Right lobe of liver (tissue), 6 donors: ENCODE data around the gene FAM90A1. TPM values are rescaled to one million over a fixed set of nuclear protein-coding genes. Genes with fewer than 3 reads are reported as not detected.
"Not testable (repeated sequence)": the region's sequence is repeated elsewhere in the genome, so short reads cannot be mapped to it uniquely, and the experiment has no call there.

ENCODE experiments used
- ATAC-seq, 4 donors: fragments of 200-7000 bp; cut with Tn5 transposase; one replicate each; pipeline ENCODE4 v1.9.1; 2020; ENCODE audit warnings: mild to moderate bottlenecking in 4 of 4, moderate library complexity in 4 of 4
- DNase-seq, 3 donors: peaks; one replicate each; pipeline ENCODE4 v3.0.0-alpha.2; 2020
- H3K27ac ChIP-seq, 3 donors: fragments of 200-600 bp; one replicate each; pipeline ENCODE4 v1.8.0; 2022
- H3K27me3 ChIP-seq, 2 donors: fragments of 200-600 bp; one replicate each; pipeline ENCODE4 v1.8.0; 2022
- H3K36me3 ChIP-seq, 4 donors: fragments of 200-600 bp; sonication (generic) in 1 of 4; one replicate each; pipeline versions ENCODE4 v1.5.1 to v1.8.0; 2017 to 2022; ENCODE audit warnings: control low read depth in 1 of 4
- H3K4me1 ChIP-seq, 4 donors: fragments of 200-600 bp; sonication (generic) in 1 of 4; one replicate each; pipeline versions ENCODE4 v1.5.1 to v1.8.0; 2017 to 2022; ENCODE audit warnings: control low read depth in 1 of 4
- H3K4me3 ChIP-seq, 3 donors: fragments of 200-600 bp; one replicate each; pipeline ENCODE4 v1.8.0; 2022
- H3K9me3 ChIP-seq, 4 donors: fragments of 200-600 bp; sonication (generic) in 1 of 4; one replicate each; pipeline versions ENCODE4 v1.5.1 to v1.8.0; 2017 to 2022; ENCODE audit warnings: control low read depth in 1 of 4
- WGBS: methylation state at CpG from one replicate; pipeline ENCODE4 v1.1.6; 2018; ENCODE audit warnings: low coverage, low lambda C conversion rate; ENCODE audit not compliant: insufficient coverage; ENCODE audit errors: missing lambda C conversion rate; 5-methylcytosine and 5-hydroxymethylcytosine counted together
- intact Hi-C, 2 donors: fragments of 100-400 bp; cut with DNase I; formaldehyde crosslinking; loops; one replicate each; pipeline versions ENCODE4 v1.11.2 to v1.14.1; 2022
- total RNA-seq, 6 experiments: library from RNA; depleted of rRNA in 2 of 6; stranded (reverse); fragments of >200 nt in 2 of 6; fragmentation: NEBNext Ultra II Directional in 3 of 6; extraction: Animal tissue kit (Norgen Biotek cat#: 25700) in 3 of 6; gene quantifications; one replicate each; pipeline versions ENCODE4 v1.1.0 to v1.2.4, GENCODE V29; 2016 to 2023
- donor health status: DM: no; HTN: yes; CAD: no.
- donor health status: DM: no; HTN: no; CAD: no.
- donor health status: DM: no; HTN: no; CAD: no.
- donor health status: DM: no; HTN: yes; CAD: no.
- donor health status: DM: no; HTN: yes; CAD: no.

FAM90A1 gene
- total RNA-seq, 6 experiments from 2014 or later, result 0.07 TPM; not detected in 5

DNA sequence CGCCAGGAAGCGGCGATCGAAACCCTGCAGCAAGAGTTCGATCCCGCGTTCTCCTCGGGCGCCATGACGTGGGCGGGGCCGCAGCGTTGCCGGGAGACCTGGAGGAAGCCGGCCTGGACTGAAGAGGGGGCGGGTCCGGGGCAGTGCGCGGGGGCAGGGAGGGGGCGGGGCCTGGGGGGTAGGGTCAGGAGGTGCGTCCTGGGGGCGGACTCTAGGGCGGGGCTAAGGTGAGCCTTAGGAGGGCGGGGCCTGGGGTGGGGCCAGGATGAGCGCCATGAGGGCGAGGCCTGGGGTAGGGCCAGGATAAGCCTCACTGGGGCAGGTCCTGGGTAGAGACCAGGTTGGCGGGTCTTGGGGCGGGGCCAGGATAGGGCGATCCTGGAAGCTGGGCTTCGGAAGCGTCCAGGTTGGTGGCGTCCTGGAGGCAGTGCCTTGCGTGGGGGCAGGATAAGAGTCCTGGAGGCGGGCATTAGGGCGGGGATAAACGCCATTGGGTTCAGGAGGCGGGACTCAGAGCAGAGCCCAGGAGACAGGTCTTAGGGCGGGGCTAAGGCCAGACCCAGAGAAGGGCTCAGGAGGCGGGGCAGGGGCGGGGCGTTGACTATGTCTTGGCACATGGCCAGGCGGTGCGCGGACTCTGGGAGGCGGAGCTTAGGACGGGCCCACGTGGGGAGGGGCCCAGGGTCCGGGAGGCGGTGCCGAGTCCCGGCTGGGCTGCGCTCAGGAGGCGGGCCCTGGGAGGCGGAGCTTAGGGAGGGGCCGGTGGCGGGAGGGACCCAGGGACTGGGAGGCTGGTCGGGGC is 15.7 kb upstream of the FAM90A1 start:
- H3K36me3 ChIP-seq, intact Hi-C loops: not testable (repeated sequence)
- under 1% methylated on average over 23 of the region's 57 CpGs for WGBS

DNA sequence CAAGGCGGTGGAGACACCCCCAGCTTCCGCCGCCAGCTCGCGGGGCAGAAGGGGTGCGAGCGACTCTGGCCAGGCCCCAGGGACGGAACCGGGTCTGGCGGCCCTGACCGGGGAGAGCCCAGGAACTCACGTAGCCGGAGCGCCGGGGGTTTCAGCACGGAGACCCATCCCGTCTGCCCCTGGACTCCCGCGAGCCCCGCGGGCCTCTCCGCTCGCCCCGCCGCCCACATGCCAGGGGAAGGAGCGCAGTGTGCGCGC is 15.1 kb upstream of the FAM90A1 start:
- 3% methylated on average over 5 of the region's 28 CpGs for WGBS
- DNase-seq, result not testable (repeated sequence)
- peak overlapping the region in 1 of 3 donors; percentile 4 for H3K27ac ChIP-seq

More for the DNA sequence above, 15.7 kb upstream of the FAM90A1 start:
- ATAC-seq, result peak; percentile 100
- H3K27me3 ChIP-seq, H3K9me3 ChIP-seq, H3K4me1 ChIP-seq: not testable (repeated sequence)
- Histone ChIP-seq H3K27ac (peak overlapping the region in 2 of 3 donors; percentile 57 to 67), H3K4me3 (peak overlapping the region; percentile 59 to 87 (median 67))
- peak; percentile 98 to 100 (median 99) for DNase-seq

DNA sequence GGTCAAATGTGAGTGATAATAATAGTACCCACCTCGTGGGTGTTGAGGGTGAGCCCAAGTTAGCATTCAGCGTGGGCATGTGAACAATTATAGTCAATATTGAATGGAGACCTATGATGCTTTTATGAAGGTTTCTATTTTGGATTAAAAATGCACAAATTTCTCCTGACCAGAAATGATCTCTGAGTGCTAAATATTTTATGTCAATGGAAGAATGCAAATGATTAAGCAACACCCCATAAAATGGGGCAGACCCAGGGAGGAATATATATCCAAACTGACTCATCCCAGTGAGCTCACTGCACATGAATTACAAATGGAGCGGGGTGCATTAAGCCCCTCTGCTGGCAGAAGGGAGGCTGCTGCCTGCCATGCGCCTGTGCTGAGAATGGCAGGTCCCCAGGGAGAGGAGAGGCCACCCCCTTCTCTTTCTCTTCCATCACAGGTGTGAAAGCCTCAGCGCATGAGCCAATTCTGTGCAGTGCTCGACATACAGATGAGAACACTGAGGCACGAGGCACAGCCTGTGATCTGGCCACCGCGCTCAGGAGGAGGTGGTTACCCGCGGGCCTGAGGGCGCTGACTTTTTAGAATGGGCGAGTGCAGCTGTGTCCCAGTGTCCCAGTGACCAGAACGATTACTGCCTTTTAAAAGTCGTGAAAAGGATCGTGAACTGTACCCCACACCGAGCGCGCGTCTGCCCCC is 14.7 kb upstream of the FAM90A1 start:
- 11% methylated on average over 5 of the region's 20 CpGs for whole genome bisulfite sequencing
- H3K4me1 ChIP-seq, intact Hi-C loops, H3K27me3 ChIP-seq, ATAC-seq, H3K36me3 ChIP-seq, H3K9me3 ChIP-seq: not testable (repeated sequence)
- DNase-seq, result peak in 1 of 3 donors; percentile 39
- peak overlapping the region; percentile 59 to 87 (median 67) for H3K4me3 ChIP-seq
- H3K27ac ChIP-seq, result peak overlapping the region in 1 of 3 donors; percentile 4

More for the DNA sequence above, 15.1 kb upstream of the FAM90A1 start:
- H3K36me3 ChIP-seq, H3K4me1 ChIP-seq, H3K9me3 ChIP-seq, ATAC-seq, intact Hi-C loops, H3K27me3 ChIP-seq: not testable (repeated sequence)
- H3K4me3 ChIP-seq, result peak overlapping the region; percentile 59 to 87 (median 67)

DNA sequence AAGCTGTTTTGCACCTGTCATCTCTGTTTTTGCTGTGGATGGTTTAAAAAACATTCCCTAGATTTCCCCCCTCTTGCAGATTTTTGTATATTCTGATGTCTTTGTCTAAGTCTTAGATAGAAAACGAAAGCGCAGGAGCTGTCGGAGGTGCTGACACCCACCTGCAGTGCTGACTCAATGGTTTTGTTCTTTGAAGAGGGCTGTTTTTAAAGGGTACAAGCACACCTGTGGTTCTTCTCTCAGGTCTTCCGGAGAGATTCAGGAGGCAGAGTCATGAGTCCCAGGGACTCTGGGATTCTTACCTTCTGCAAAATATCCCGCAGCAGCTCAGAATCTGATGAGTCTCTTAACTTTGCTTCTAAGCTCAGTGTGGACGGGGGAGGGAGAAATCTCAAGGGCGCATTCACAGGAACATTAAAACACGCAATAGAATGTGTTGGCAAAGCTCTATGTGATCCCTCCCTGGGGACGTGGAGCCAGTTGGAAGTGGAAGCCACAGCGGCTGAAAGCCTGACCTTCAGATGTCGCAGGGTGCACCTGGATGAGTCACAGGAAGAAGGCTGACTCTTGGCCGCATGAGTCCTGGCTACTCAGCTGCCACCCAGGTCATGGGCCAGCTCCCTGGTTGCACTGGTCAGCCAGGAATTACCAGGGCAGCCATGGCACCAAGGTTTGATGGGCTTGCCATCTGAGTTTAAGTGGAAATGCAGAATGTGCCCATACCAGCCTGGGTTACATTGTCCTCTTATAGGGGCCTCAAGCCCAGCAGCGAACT is 13.1 kb upstream of the FAM90A1 start:
- peak in 1 of 3 donors; percentile 7 for DNase-seq
- H3K9me3 ChIP-seq, H3K4me1 ChIP-seq, H3K27ac ChIP-seq, H3K4me3 ChIP-seq, H3K27me3 ChIP-seq, ATAC-seq, intact Hi-C loops, H3K36me3 ChIP-seq: not testable (repeated sequence)
- 95% methylated on average over 7 of the region's 13 CpGs for WGBS

DNA sequence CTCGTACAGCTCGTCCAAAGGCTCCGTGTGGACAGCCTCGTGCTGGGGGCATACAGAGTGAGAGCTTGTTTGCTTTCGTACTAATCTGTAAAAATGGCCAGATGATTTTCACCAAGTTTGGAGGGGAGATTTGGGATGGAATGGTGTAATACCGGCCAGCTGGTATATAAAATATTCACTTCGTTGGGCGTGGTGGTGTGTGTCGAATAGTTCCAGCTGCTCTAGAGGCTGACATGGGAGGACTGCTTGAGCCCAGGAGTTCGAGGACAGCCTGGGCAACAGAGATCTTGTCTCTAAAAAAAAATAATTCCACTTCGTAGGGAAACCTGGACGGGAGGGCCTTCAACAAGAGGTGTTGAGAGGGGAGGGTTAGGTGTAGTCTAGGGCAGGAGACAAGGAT is 9.6 kb upstream of the FAM90A1 start:
- H3K36me3 ChIP-seq, DNase-seq, H3K9me3 ChIP-seq, intact Hi-C loops, H3K4me3 ChIP-seq, ATAC-seq, H3K4me1 ChIP-seq, H3K27ac ChIP-seq, H3K27me3 ChIP-seq: not testable (repeated sequence)
- WGBS, result 78% methylated on average over 9 of the region's 12 CpGs

DNA sequence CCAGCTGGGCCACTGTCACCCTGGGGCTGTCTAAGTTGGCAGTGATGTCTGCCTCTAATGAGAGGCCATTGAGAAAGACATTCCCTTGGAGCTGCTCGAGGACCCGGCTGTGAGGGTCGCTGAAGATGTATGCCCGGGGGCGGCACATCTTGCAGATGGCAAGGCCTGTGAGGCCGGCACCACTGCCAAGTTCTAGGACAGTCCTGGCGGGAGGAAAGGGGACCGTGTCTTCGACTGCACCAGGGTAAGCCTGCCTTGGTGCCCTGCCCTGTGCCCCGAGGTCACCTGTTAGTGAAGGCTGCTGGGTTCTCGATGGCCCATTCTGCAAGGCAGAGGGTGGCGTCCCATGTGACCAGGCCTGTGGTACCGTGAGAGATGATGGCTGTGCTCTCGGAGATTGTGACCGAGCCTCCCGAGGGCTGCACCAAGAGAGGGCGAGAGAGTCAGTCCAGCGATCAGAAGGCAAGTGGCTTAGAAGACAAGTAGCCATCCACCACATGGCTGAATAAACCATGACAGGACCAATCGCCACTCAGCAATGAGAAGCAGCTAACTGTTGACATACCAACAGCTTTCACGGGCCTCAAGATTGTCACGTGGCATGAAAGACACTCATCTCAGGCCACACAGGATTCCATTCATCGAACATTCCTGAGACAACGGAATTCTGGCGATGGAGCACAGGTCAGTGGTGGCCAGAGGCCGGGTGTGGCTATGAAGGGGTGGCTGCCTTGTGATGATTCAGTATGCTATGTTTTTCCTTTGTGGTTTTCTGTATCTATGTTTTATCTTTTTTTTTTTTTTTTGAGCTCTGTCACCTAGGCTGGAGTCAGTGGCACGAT is 8.1 kb upstream of the FAM90A1 start:
- intact Hi-C loops, ATAC-seq, H3K27ac ChIP-seq, H3K4me3 ChIP-seq, H3K27me3 ChIP-seq, H3K4me1 ChIP-seq, H3K9me3 ChIP-seq, H3K36me3 ChIP-seq, DNase-seq: not testable (repeated sequence)
- 86% methylated on average over 17 of the region's 26 CpGs for WGBS

DNA sequence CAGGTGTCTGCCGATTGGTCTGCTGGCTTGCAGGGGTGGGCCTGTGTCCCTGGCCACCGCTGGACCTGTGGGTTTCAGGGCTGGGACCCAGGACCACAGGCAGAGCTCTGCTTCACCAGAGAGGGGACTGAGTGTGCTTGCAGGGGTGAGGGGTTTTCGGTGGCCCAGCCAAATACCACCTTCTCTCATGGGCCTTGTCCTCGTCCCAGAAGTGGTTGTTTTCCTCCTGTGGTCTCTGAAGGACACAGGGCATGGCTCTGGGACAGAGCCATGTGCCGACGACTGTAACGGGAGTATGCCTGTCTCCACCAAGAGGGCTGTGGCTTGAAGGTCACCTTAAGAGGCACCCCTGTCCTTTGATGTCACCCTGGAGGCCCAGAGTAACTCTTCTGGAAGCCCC is 7.3 kb upstream of the FAM90A1 start:
- intact Hi-C loops, H3K27me3 ChIP-seq, ATAC-seq, H3K27ac ChIP-seq, DNase-seq, H3K9me3 ChIP-seq, H3K4me1 ChIP-seq, H3K4me3 ChIP-seq, H3K36me3 ChIP-seq: not testable (repeated sequence)
- 60% methylated on average over 1 of the region's 7 CpGs for WGBS

DNA sequence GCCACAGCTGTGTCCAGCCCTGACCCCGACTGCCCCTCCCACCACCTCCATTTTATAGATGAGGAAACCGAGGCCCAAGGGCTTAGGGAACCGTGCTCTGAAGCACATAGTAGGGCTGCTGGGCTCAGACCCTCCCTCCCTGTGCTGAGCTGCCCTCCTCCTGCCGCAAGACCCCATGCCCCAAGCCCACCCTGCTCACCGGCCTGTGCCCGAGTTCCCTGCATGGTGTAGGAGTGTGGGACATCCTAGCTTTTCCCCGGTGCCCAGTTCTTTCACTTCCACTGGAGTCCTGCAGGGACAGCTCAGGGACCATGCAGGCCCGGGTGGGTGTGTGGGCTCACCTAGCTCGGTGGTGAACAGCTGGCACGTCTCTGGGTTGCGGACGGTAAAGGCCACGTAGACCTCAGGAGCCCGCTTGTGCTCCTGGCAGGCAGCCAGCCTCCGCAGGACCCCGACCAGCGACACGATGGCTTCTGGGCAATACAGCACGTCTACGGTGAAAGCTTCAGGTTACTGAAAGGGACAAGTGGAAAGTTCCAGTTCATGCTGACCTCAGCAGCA is 6.6 kb upstream of the FAM90A1 start:
- ATAC-seq, H3K36me3 ChIP-seq, DNase-seq, intact Hi-C loops, H3K27me3 ChIP-seq, H3K4me3 ChIP-seq, H3K4me1 ChIP-seq, H3K9me3 ChIP-seq, H3K27ac ChIP-seq: not testable (repeated sequence)
- 83% methylated on average over 2 of the region's 20 CpGs for WGBS

- DNase-seq, result not testable (repeated sequence)
- WGBS, result 80% methylated on average over 8 of the region's 14 CpGs
Measured at GRCh38 chr12:8233300-8233855, 6.0 kb upstream of the FAM90A1 start.

More at GRCh38 chr12:8233300-8233855, 6.0 kb upstream of the FAM90A1 start:
- H3K4me3 ChIP-seq, intact Hi-C loops, ATAC-seq, H3K27ac ChIP-seq, H3K27me3 ChIP-seq, H3K4me1 ChIP-seq, H3K9me3 ChIP-seq, H3K36me3 ChIP-seq: not testable (repeated sequence)
